ENCODE measurements around the gene DEFB113. TPM values are rescaled to one million over a fixed set of nuclear protein-coding genes. Genes with fewer than 3 reads are reported as not detected.
"Not testable (repeated sequence)": the region's sequence is repeated elsewhere in the genome, so short reads cannot be mapped to it uniquely, and the experiment has no call there.

Gene DEFB113
- total RNA-seq, 2 experiments from 2014 or later: not detected

DNA sequence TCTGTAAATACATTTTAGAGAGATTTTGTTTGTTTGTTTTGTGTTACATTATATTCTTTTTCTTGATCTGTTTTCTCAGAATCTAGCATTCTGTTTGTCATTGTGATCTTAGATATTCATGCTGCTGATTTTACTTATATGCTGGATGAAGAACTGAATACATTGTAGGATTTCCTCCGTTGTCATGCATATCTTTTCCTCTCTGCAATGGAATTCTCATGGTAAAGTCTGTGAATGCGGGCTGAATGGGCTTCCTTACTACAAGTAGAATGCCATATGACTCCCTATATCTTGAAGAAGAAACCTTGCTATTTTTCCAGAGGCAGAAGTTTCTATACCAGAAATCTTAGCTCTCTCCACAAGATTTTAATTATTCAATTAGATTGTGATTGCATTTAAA, 3.1 kb downstream of the DEFB113 start:
- no peak overlapping the region for H3K27ac Mint-ChIP-seq
- ATAC-seq: no peak
- ChIA-PET CTCF (no interaction called here), POLR2A (no interaction called here)
- DNase-seq: no peak
- no peaks in the 10 kb centered on the region for H3K36me3 Mint-ChIP-seq (ENCODE audit: low read depth)
- no peak overlapping the region for H3K4me3 Mint-ChIP-seq
- H3K4me1 Mint-ChIP-seq: no peaks in the 10 kb centered on the region
- H3K27me3 Mint-ChIP-seq: no peaks in the 10 kb centered on the region
- intact Hi-C loops (cut with DNase I, micrococcal nuclease): no loop called here
- no peaks in the 10 kb centered on the region for H3K9me3 Mint-ChIP-seq (ENCODE audit: low read depth)

DNA sequence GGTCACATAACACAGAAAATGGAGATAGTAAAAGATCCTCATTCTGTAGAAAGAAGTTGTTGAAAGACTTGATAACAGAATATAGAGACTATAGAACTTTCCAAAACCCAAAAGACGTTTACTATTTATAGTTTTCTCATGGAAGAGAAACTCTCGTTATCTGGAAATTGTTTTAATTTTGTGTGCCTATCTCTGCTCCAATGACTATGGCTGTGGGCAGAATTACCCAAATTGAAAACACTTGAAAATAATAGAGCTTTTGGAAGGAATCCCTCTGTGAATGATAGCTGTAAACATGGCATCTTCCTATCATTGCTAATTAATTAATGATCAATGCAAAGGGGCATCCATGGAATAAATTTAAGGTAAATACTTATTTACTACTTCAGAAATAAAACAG, 5.4 kb downstream of the DEFB113 start, which contains the start of gene DEFB114:
DEFB114 (minus strand) TSS at position 101 of the 400 bp plus-strand sequence; CDS start at position 42, 59 bp downstream.
- ATAC-seq (no peak), DNase-seq (no peak)
- intact Hi-C loops (cut with DNase I, micrococcal nuclease): no loop called here
- Mint-ChIP-seq H3K27ac (no peak within 1 kb of the TSS), H3K4me3 (no peak within 1 kb of the TSS), H3K36me3 (ENCODE audit: low read depth) (no peaks in the 10 kb centered on the region), H3K4me1 (no peaks in the 10 kb centered on the region), H3K27me3 (no peaks in the 10 kb centered on the region), H3K9me3 (ENCODE audit: low read depth) (no peaks in the 10 kb centered on the region)
- ChIA-PET POLR2A (no interaction called here), CTCF (interaction anchor here (0.6 kb wide), 1 partner anchor 329 kb away, joined by 3 read pairs; no protein-coding TSS in a partner anchor)

GRCh38 chr6:49958180-49958579, 11.2 kb downstream of the DEFB113 start:
- POLR2A ChIA-PET: no interaction called here
- H3K36me3 Mint-ChIP-seq (ENCODE audit: low read depth): no peaks in the 10 kb centered on the region

GRCh38 chr6:49955847-49956246, 13.6 kb downstream of the DEFB113 start:
- DNase-seq (no peak), ATAC-seq (no peak)
- intact Hi-C loops (cut with DNase I, micrococcal nuclease): no loop called here
- Mint-ChIP-seq H3K9me3 (ENCODE audit: low read depth) (no peaks in the 10 kb centered on the region), H3K4me3 (no peak overlapping the region), H3K36me3 (ENCODE audit: low read depth) (no peaks in the 10 kb centered on the region), H3K4me1 (no peaks in the 10 kb centered on the region), H3K27me3 (no peaks in the 10 kb centered on the region), H3K27ac (no peak overlapping the region)
- POLR2A ChIA-PET: no interaction called here
- CTCF ChIA-PET: no interaction called here

More at GRCh38 chr6:49958180-49958579, 11.2 kb downstream of the DEFB113 start:
- H3K27ac Mint-ChIP-seq: no peak overlapping the region
- no peaks in the 10 kb centered on the region for H3K4me1 Mint-ChIP-seq
- intact Hi-C loops (cut with DNase I, micrococcal nuclease): no loop called here
- H3K4me3 Mint-ChIP-seq: no peak overlapping the region
- DNase-seq (no peak), ATAC-seq (no peak)
- CTCF ChIA-PET: no interaction called here
- no peaks in the 10 kb centered on the region for H3K9me3 Mint-ChIP-seq (ENCODE audit: low read depth)
- no peaks in the 10 kb centered on the region for H3K27me3 Mint-ChIP-seq

GRCh38 chr6:49951926-49952325, 17.5 kb downstream of the DEFB113 start:
- ATAC-seq (no peak), DNase-seq (no peak)
- Mint-ChIP-seq H3K4me1 (no peaks in the 10 kb centered on the region), H3K36me3 (ENCODE audit: low read depth) (no peaks in the 10 kb centered on the region), H3K27ac (no peak overlapping the region), H3K4me3 (no peak overlapping the region), H3K27me3 (no peaks in the 10 kb centered on the region), H3K9me3 (ENCODE audit: low read depth) (no peaks in the 10 kb centered on the region)
- POLR2A ChIA-PET: no interaction called here
- intact Hi-C loops (cut with DNase I, micrococcal nuclease): no loop called here
- CTCF ChIA-PET: no interaction called here

DNA sequence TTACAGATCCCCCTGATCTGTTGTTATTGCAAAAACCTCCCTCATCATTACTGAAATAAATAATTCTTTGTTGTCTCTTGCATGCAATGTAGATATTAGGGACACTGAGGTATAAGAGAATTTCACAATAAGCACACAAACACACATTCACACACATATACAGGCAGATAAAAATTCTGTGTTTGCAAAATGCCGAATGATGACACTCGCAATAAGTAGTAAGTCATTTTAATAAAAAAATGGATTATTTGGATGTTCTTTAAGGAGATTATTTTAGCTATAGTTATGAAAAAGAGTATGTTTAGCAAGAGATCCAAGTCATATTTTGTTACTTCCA, 19.0 kb downstream of the DEFB113 start:
- DNase-seq (no peak), ATAC-seq (no peak)
- H3K4me3 Mint-ChIP-seq: no peak overlapping the region
- H3K36me3 Mint-ChIP-seq (ENCODE audit: low read depth): no peaks in the 10 kb centered on the region
- POLR2A ChIA-PET: no interaction called here
- intact Hi-C loops (cut with DNase I, micrococcal nuclease): no loop called here
- H3K27ac Mint-ChIP-seq: no peak overlapping the region
- H3K4me1 Mint-ChIP-seq: no peaks in the 10 kb centered on the region
- H3K27me3 Mint-ChIP-seq: no peaks in the 10 kb centered on the region
- CTCF ChIA-PET: no interaction called here
- H3K9me3 Mint-ChIP-seq (ENCODE audit: low read depth): no peaks in the 10 kb centered on the region

DNA sequence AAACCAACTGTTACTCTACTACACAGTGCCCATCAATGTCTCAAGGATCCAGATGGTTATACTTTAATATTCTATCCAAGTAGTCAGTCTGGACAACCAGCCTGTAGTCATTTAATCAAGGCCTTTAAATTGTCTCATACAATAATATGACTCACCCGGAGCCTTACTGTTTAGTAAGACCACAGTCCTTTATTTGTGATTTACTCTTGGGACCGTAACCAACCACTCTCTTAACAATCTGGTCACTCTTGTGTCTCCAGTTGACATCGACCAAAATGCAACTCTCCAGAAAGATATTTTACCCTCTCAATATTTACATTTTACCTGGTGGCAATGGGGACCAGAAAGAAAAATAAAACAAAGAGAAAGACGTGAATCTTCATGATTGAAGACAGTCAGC, 20.4 kb downstream of the DEFB113 start:
- ATAC-seq (no peak), DNase-seq (no peak)
- H3K27me3 Mint-ChIP-seq: no peaks in the 10 kb centered on the region
- H3K4me1 Mint-ChIP-seq: no peaks in the 10 kb centered on the region
- no peak overlapping the region for H3K4me3 Mint-ChIP-seq
- H3K27ac Mint-ChIP-seq: no peak overlapping the region
- ChIA-PET POLR2A (no interaction called here), CTCF (no interaction called here)
- no peaks in the 10 kb centered on the region for H3K36me3 Mint-ChIP-seq (ENCODE audit: low read depth)
- H3K9me3 Mint-ChIP-seq (ENCODE audit: low read depth): peaks cover 1% of the 10 kb centered on the region
- intact Hi-C loops (cut with DNase I, micrococcal nuclease): no loop called here

GRCh38 chr6:49946835-49947234, 22.6 kb downstream of the DEFB113 start:
- Mint-ChIP-seq H3K27ac (no peak overlapping the region), H3K9me3 (ENCODE audit: low read depth) (peaks cover 3% of the 10 kb centered on the region), H3K36me3 (ENCODE audit: low read depth) (no peaks in the 10 kb centered on the region), H3K27me3 (no peaks in the 10 kb centered on the region), H3K4me3 (no peak overlapping the region), H3K4me1 (no peaks in the 10 kb centered on the region)
- POLR2A ChIA-PET: no interaction called here
- ATAC-seq (no peak), DNase-seq (no peak)
- intact Hi-C loops (cut with DNase I, micrococcal nuclease): no loop called here
- CTCF ChIA-PET: no interaction called here

- intact Hi-C loops (cut with DNase I, micrococcal nuclease); CTCF ChIA-PET; H3K27me3 Mint-ChIP-seq; H3K27ac Mint-ChIP-seq; H3K9me3 Mint-ChIP-seq (ENCODE audit: low read depth); DNase-seq; H3K4me3 Mint-ChIP-seq; H3K36me3 Mint-ChIP-seq (ENCODE audit: low read depth); POLR2A ChIA-PET; H3K4me1 Mint-ChIP-seq; ATAC-seq: not testable (repeated sequence)
These were observed 25.4 kb downstream of the DEFB113 start for GRCh38 chr6:49944068-49944467.

DNA sequence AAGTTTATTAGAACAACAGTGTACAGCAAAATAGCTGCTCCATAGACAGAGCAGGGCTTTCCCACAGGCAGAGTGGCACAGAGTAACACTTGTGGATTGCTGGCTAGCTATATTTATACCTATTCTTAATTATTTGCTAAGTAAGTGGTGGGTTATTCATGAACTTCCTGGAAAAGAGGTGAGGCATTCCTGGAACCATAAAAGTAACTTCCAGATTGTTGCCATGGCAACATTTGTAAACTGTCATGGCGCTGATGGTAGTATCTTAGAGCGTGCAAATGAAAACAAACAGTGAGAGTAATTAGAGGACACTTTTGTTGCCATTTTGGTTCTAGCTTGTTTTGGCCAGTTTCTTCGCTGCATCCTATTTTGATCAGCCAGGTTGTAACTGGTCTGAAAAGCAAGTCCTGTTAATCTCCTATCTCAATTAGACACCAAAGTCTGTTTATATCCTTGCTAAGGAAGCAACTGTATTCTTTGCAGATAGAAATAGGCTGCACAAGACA, 29.4 kb downstream of the DEFB113 start:
- ChIA-PET POLR2A (no interaction called here), CTCF (interaction anchor here (1.6 kb wide), 1 partner anchor 13 kb away, joined by 4 read pairs; no protein-coding TSS in a partner anchor)
- H3K4me3 Mint-ChIP-seq: no peak overlapping the region
- H3K9me3 Mint-ChIP-seq (ENCODE audit: low read depth): peaks cover 3% of the 10 kb centered on the region
- H3K27me3 Mint-ChIP-seq: no peaks in the 10 kb centered on the region
- ATAC-seq (no peak), DNase-seq (no peak)
- H3K4me1 Mint-ChIP-seq: no peaks in the 10 kb centered on the region
- intact Hi-C loops (cut with DNase I, micrococcal nuclease): no loop called here
- H3K27ac Mint-ChIP-seq: no peak overlapping the region
- no peaks in the 10 kb centered on the region for H3K36me3 Mint-ChIP-seq (ENCODE audit: low read depth)

DNA sequence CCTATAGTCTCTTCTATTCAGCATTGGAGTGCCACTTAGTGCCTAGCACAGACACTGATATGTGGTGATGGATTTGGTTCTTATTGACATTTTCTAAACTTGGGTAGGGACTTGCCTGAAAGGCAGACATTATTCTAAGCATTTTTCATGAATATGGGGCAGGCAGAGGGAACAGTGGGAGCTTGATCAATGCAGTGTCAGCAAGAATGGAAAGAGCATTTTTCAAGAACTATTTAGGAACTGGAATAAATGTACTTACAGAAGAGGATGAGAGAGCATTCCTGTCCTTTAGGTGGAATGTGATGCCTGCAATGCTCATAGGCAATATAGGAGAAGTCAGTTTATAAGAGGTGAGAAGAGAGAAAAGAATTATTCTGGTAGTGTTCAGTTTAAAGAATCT, 31.6 kb downstream of the DEFB113 start:
- Mint-ChIP-seq H3K27ac (no peak overlapping the region), H3K9me3 (ENCODE audit: low read depth) (no peaks in the 10 kb centered on the region), H3K4me1 (no peaks in the 10 kb centered on the region), H3K4me3 (no peak overlapping the region), H3K27me3 (no peaks in the 10 kb centered on the region), H3K36me3 (ENCODE audit: low read depth) (no peaks in the 10 kb centered on the region)
- intact Hi-C loops (cut with DNase I, micrococcal nuclease): no loop called here
- DNase-seq (no peak), ATAC-seq (no peak)
- POLR2A ChIA-PET: no interaction called here
- CTCF ChIA-PET: no interaction called here

DNA sequence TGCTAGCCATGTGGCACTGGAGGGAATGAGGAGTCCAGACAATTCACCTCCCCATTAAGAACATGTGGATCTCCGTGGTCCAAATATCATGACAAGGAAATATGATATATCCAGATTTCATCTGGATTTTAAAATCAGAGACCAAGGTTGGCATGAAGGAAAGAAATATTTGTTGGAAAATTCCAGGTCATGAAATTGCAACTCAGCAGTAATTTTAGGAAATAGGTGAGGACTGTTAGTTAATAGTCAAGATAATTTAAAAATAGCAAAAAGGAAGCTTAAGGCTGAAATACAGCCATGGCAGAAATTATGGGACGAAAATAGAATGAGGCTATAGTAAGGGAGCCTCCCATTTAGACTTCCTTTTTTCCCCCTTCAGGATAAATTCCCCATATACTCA, 32.4 kb downstream of the DEFB113 start:
- H3K9me3 Mint-ChIP-seq (ENCODE audit: low read depth): no peaks in the 10 kb centered on the region
- DNase-seq (no peak), ATAC-seq (no peak)
- no peak overlapping the region for H3K4me3 Mint-ChIP-seq
- no peak overlapping the region for H3K27ac Mint-ChIP-seq
- no peaks in the 10 kb centered on the region for H3K4me1 Mint-ChIP-seq
- CTCF ChIA-PET: no interaction called here
- no peaks in the 10 kb centered on the region for H3K36me3 Mint-ChIP-seq (ENCODE audit: low read depth)
- intact Hi-C loops (cut with DNase I, micrococcal nuclease): no loop called here
- no peaks in the 10 kb centered on the region for H3K27me3 Mint-ChIP-seq
- POLR2A ChIA-PET: no interaction called here

DNA sequence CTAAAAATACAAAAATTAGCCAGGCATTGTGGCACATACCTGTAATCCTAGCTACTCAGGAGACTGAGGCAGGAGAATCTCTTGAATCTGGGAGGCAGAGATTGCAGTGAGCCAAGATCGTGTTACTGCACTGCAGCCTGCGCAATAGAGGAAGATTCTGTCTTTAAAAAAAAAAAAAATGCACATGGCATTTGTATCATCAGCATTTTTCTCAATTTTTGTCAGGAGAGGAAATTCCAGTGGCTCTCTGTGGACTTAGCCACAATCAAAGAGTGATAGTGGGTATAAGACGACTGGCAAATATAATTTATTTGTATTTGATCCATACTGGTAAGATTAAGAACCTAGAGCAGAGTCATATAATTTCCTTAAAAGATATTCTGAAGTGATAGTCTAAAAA, 34.0 kb downstream of the DEFB113 start:
- Mint-ChIP-seq H3K27me3 (no peaks in the 10 kb centered on the region), H3K36me3 (ENCODE audit: low read depth) (no peaks in the 10 kb centered on the region), H3K9me3 (ENCODE audit: low read depth) (no peaks in the 10 kb centered on the region), H3K4me3 (no peak overlapping the region), H3K27ac (no peak overlapping the region), H3K4me1 (no peaks in the 10 kb centered on the region)
- DNase-seq: no peak
- ChIA-PET POLR2A (no interaction called here), CTCF (no interaction called here)
- intact Hi-C loops (cut with DNase I, micrococcal nuclease): no loop called here
- no peak for ATAC-seq

All from activated CD4-positive, alpha-beta T cell treated with anti-CD3 and anti-CD28 coated beads for 36 hours (primary cell).